Measurements from ENCODE around the gene COL20A1. TPM values are rescaled to one million over a fixed set of nuclear protein-coding genes. Genes with fewer than 3 reads are reported as not detected.

Gene COL20A1
- polyA plus RNA-seq (2011; rRNA removed) (0.21 and 0.29 TPM in 2 replicates), polyA plus RNA-seq (2017; fragmentation: RNase III; extraction: RNeasy Plus Mini Kit Qiagen cat#74134 plus additional on column Dnase treatment) (0.91 to 0.93 TPM (median 0.92 TPM) in 3 replicates), polyA minus RNA-seq (2011; rRNA and poly(A)+ RNA removed) (0.25 and 0.49 TPM in 2 replicates)
- 0.16 and 0.17 TPM in 2 replicates for polyA plus RNA-seq (2012; cell fraction: cytosol; rRNA removed)
- polyA plus RNA-seq (2012; cell fraction: nucleus; rRNA removed): 3.0 and 4.2 TPM in 2 replicates

GRCh38 chr20:63292904-63293303 lies at the start of gene COL20A1:
Gene COL20A1, plus strand, starts transcription at chr20:63293186. Its CDS starts 1,922 bp downstream, at chr20:63295108.
- no peak for ATAC-seq

GRCh38 chr20:63243604-63244247 lies 49.3 kb upstream of the COL20A1 start:
- 82% methylated on average over 17 of the region's 25 CpGs for WGBS (ENCODE audit: missing lambda C conversion rate)
- FAIRE-seq (no peak), DNase-seq (ENCODE audit: low read depth in 1 of 2, low spot score in 1 of 2) (no peak), ATAC-seq (no peak)
- ChIA-PET POLR2A (no interaction called here), CTCF (interaction anchor here (3.8 to 11.7 kb wide), 2 partner anchors 9 to 19 kb away, joined by 31 to 131 read pairs; partner anchors contain the start of gene BIRC7)
- no peaks in the 10 kb centered on the region for H3K9me3 ChIP-seq
- TF ChIP-seq SMC3 (IDR thresholded peaks at IDR 0.05) (no peak), MAZ (IDR thresholded peaks at IDR 0.05; ENCODE audit: borderline replicate concordance, low read depth, low read length) (no peak), SREBF2 (IDR thresholded peaks at IDR 0.05) (no peak), EHF (CRISPR knock-in tag; IDR thresholded peaks at IDR 0.05) (no peak), TP53 (CRISPR knock-in tag; IDR thresholded peaks at IDR 0.05) (no peak), E2F6 (IDR thresholded peaks at IDR 0.05; ENCODE audit: borderline replicate concordance, low read depth) (no peak), POLR2AphosphoS2 (conservative IDR thresholded peaks at IDR 0.05; ENCODE audit: low read length) (no peak), HES2 (IDR thresholded peaks at IDR 0.05) (no peak), MAFK (IDR thresholded peaks at IDR 0.05; ENCODE audit: partially characterized antibody) (no peak), EHMT2 (IDR thresholded peaks at IDR 0.05; ENCODE audit: low read depth) (no peak), HOXB13 (CRISPR knock-in tag; IDR thresholded peaks at IDR 0.05; ENCODE audit: low read depth) (no peak), RAD21 (conservative IDR thresholded peaks at IDR 0.05 in 1 of 2, IDR thresholded peaks at IDR 0.05 in 1 of 2) (no peak), HOXA7 (CRISPR knock-in tag; IDR thresholded peaks at IDR 0.05) (no peak)
- no peak overlapping the region for H3K4me3 ChIP-seq
- peak overlapping the region in 1 of 2 experiments; percentile 99; a peak in 3 of 6 replicates for H3K27ac ChIP-seq
- H3K4me1 ChIP-seq: peaks cover 27% of the 10 kb centered on the region
- no peak overlapping the region for H3K4me2 ChIP-seq

More at GRCh38 chr20:63292904-63293303, at the start of gene COL20A1:
- Histone ChIP-seq H3K4me2 (no peak within 1 kb of the TSS), H3K9me3 (no peaks in the 10 kb centered on the region), H3K4me3 (no peak within 1 kb of the TSS), H3K27ac (peak within 1 kb of the TSS in 1 of 2 experiments; percentile 77; a peak in 2 of 6 replicates), H3K4me1 (peaks cover 23% of the 10 kb centered on the region; the same call in 2 of the 3 replicates)
- TF ChIP-seq, protein P1, sequence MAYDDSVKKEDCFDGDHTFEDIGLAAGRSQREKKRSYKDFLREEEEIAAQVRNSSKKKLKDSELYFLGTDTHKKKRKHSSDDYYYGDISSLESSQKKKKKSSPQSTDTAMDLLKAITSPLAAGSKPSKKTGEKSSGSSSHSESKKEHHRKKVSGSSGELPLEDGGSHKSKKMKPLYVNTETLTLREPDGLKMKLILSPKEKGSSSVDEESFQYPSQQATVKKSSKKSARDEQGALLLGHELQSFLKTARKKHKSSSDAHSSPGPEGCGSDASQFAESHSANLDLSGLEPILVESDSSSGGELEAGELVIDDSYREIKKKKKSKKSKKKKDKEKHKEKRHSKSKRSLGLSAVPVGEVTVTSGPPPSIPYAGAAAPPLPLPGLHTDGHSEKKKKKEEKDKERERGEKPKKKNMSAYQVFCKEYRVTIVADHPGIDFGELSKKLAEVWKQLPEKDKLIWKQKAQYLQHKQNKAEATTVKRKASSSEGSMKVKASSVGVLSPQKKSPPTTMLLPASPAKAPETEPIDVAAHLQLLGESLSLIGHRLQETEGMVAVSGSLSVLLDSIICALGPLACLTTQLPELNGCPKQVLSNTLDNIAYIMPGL (CRISPR knock-in tag; IDR thresholded peaks at IDR 0.05; ENCODE audit: borderline replicate concordance): no peak
- TF ChIP-seq ESRRA (IDR thresholded peaks at IDR 0.05; ENCODE audit: borderline replicate concordance, low read length) (no peak), MYC (IDR thresholded peaks at IDR 0.05; ENCODE audit: borderline replicate concordance, low read length) (no peak), JUN (IDR thresholded peaks at IDR 0.05) (no peak)
- FAIRE-seq (no peak), DNase-seq (ENCODE audit: low read depth in 1 of 2, low spot score in 1 of 2) (no peak)
- POLR2A ChIA-PET: no interaction called here
- CTCF ChIA-PET: interaction anchor here (3.3 to 30.4 kb wide), 3 partner anchors 11 to 67 kb away, joined by 31 to 401 read pairs (median 51); no protein-coding TSS in a partner anchor
- 58% methylated on average over 2 of the region's 7 CpGs for whole genome bisulfite sequencing (ENCODE audit: missing lambda C conversion rate)

- 89% methylated on average over 9 of the region's 10 CpGs for WGBS (ENCODE audit: missing lambda C conversion rate)
- Histone ChIP-seq H3K4me1 (peaks cover 30% of the 10 kb centered on the region), H3K27ac (peak overlapping the region in 1 of 2 experiments; percentile 99; a peak in 3 of 6 replicates), H3K9me3 (no peaks in the 10 kb centered on the region), H3K4me3 (no peak overlapping the region), H3K4me2 (no peak overlapping the region)
- ATAC-seq (no peak), DNase-seq (ENCODE audit: low read depth in 1 of 2, low spot score in 1 of 2) (no peak), FAIRE-seq (no peak)
- no peak for TF ChIP-seq ZSCAN20 (CRISPR knock-in tag; IDR thresholded peaks at IDR 0.05)
- no peak for TF ChIP-seq MAX (IDR thresholded peaks at IDR 0.05)
- POLR2A ChIA-PET: no interaction called here
- CTCF ChIA-PET: interaction anchor here (0.7 to 11.7 kb wide), 3 partner anchors 10 to 36 kb away, joined by 4 to 131 read pairs (median 31); partner anchors contain the start of gene BIRC7
These were observed 48.5 kb upstream of the COL20A1 start for GRCh38 chr20:63244468-63244867.

Measured in A549 (cell line).